Measurements from ENCODE around the gene ZBED5. TPM values are rescaled to one million over a fixed set of nuclear protein-coding genes. Genes with fewer than 3 reads are reported as not detected.
"Not testable (repeated sequence)": the region's sequence is repeated elsewhere in the genome, so short reads cannot be mapped to it uniquely, and the experiment has no call there.

The ZBED5 gene
- 39.1 TPM for total RNA-seq

- peak; percentile 98 for DNase-seq (ENCODE audit: low spot score)
Measured at GRCh38 chr11:10857709-10858438, at the start of gene ZBED5. TSS of gene ZBED5 (minus strand) at chr11:10858053. CDS start at chr11:10854945, 3,108 bp downstream.

- no peak for DNase-seq (ENCODE audit: low spot score)
Measured at GRCh38 chr11:10906521-10906920, 48.7 kb upstream of the ZBED5 start.

- DNase-seq (ENCODE audit: low spot score) = no peak
Measured at GRCh38 chr11:10902301-10903063, 44.6 kb upstream of the ZBED5 start.

GRCh38 chr11:10900681-10901415, 43.0 kb upstream of the ZBED5 start:
- no peak for DNase-seq (ENCODE audit: low spot score)

- no peak for DNase-seq (ENCODE audit: low spot score)
Measured at GRCh38 chr11:10899121-10899830, 41.4 kb upstream of the ZBED5 start.

- DNase-seq (ENCODE audit: low spot score) = no peak
Measured at GRCh38 chr11:10898763-10899025, 40.8 kb upstream of the ZBED5 start.

- no peak for DNase-seq (ENCODE audit: low spot score)
Measured at GRCh38 chr11:10898003-10898762, 40.3 kb upstream of the ZBED5 start.

GRCh38 chr11:10897150-10897549, 39.3 kb upstream of the ZBED5 start:
- no peak for DNase-seq (ENCODE audit: low spot score)

GRCh38 chr11:10896493-10896892, 38.6 kb upstream of the ZBED5 start:
- DNase-seq (ENCODE audit: low spot score) = no peak

GRCh38 chr11:10895285-10895684, 37.4 kb upstream of the ZBED5 start:
- DNase-seq (ENCODE audit: low spot score) = no peak

GRCh38 chr11:10894666-10895065, 36.8 kb upstream of the ZBED5 start:
- no peak for DNase-seq (ENCODE audit: low spot score)

GRCh38 chr11:10893714-10894151, 35.9 kb upstream of the ZBED5 start:
- DNase-seq (ENCODE audit: low spot score) = no peak

GRCh38 chr11:10892250-10892649, 34.4 kb upstream of the ZBED5 start:
- DNase-seq (ENCODE audit: low spot score) = no peak

GRCh38 chr11:10891151-10891720, 33.4 kb upstream of the ZBED5 start:
- DNase-seq (ENCODE audit: low spot score) = no peak

- not testable (repeated sequence) for DNase-seq (ENCODE audit: low spot score)
Measured at GRCh38 chr11:10890083-10890482, 32.2 kb upstream of the ZBED5 start.

- no peak for DNase-seq (ENCODE audit: low spot score)
Measured at GRCh38 chr11:10887307-10887706, 29.5 kb upstream of the ZBED5 start.

GRCh38 chr11:10886652-10887250, 28.9 kb upstream of the ZBED5 start:
- no peak for DNase-seq (ENCODE audit: low spot score)

- DNase-seq (ENCODE audit: low spot score) = no peak
Measured at GRCh38 chr11:10885703-10886363, 28.0 kb upstream of the ZBED5 start.

GRCh38 chr11:10884292-10884691, 26.4 kb upstream of the ZBED5 start:
- not testable (repeated sequence) for DNase-seq (ENCODE audit: low spot score)

GRCh38 chr11:10881892-10882291, 24.0 kb upstream of the ZBED5 start:
- DNase-seq (ENCODE audit: low spot score) = no peak

All from mucosa of gallbladder (tissue), 1 donor.